GM19324 (cell line): ENCODE measurements around the gene PLEKHA6.
"Not testable (repeated sequence)": the region's sequence is repeated elsewhere in the genome, so short reads cannot be mapped to it uniquely, and the experiment has no call there.

ENCODE experiments used
- ATAC-seq: cut with Tn5 transposase; IDR thresholded peaks from one replicate; pipeline ENCODE4 v1.9.1; 2021; ENCODE audit warnings: mild to moderate bottlenecking, moderate library complexity; ENCODE audit not compliant: unreplicated experiment, low FRiP score

Gene PLEKHA6

GRCh38 chr1:204338997-204339396 is 20.7 kb downstream of the PLEKHA6 start:
- no peak for ATAC-seq

- ATAC-seq: no peak
These were observed 21.4 kb downstream of the PLEKHA6 start for GRCh38 chr1:204338360-204338759.

DNA sequence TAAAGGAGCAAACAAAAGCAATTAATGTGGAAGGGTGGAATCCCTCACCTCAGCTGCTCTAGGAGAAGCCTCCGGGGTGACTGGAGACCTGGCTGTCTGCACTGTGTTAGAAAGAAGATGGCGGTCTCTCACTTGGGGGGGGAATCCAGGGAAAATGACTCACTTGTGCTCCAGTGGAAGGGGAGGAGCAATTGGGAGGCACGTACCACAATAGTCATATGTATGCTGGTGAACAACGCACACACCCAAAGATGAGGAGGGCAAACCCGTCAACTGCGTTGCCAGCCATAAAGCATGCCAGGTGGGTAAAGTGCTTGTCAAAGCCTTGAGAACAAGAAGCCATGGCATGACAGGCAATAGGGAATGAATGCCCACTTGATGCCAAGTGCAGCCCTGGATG is 22.1 kb downstream of the PLEKHA6 start:
- no peak for ATAC-seq

DNA sequence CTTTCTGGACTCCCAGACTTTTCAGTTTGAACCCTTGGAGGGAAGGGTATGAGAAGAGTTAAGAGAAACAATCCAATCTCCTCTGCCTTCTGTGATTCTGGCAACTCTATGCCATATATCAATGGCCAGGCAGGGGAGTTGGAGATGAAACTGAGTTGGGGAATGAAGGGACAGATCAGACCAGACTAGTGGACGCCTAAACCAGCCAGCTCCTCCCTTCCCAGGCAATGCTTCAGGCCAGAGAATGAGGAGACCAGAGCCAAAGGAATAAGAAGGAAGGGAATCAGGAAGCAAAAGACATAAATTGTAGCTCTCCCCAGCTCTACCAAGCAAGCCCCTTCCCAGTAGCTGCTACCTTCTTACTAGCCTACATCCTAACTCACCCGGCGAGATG is 22.7 kb downstream of the PLEKHA6 start:
- no peak for ATAC-seq

- ATAC-seq: no peak
These were observed 23.2 kb downstream of the PLEKHA6 start for GRCh38 chr1:204336421-204337035.

- no peak for ATAC-seq
These were observed 24.2 kb downstream of the PLEKHA6 start for GRCh38 chr1:204335533-204335932.

- ATAC-seq: no peak
These were observed 24.6 kb downstream of the PLEKHA6 start for GRCh38 chr1:204335085-204335484.

- ATAC-seq: no peak
These were observed 25.3 kb downstream of the PLEKHA6 start for GRCh38 chr1:204334455-204334854.

DNA sequence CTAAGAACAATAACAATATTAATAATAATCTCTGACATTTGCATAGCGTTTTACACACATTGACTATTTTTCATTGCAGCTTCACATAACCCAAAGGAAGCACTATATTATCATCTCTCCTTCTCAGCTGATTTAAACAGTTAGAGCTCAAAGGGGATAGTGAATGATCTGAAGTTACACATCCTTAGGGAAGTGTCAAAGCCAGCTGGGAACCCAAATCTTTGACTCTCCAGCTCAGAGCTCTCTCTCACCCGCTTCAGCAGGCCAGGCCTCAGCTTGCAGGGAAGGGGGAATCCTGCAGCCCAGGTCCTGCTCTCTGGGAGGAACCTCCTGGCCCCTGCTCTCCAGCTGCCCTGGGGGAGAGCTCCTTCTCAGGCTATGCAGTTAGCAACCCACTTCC is 26.3 kb downstream of the PLEKHA6 start:
- ATAC-seq: no peak

- no peak for ATAC-seq
These were observed 27.8 kb downstream of the PLEKHA6 start for GRCh38 chr1:204331847-204332487.

DNA sequence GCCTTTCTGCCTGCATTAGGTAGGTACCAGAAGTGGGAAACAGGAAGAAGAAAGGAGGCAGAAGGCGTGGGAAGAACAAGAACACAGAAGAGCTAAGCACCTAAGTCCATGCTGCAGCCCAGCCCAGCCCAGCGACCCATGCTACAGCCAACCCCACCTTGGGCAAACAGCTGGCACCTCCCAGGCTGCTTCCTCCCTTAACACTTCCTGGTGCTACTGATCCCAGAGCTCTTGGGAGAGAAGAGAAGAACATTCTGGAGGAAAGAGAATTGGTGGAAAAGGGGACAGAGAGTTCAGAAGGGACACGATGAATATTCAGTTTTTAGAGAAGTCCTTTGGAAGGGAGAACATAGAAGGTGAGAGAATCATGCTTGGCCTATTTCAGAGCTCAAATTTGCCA is 28.5 kb downstream of the PLEKHA6 start:
- ATAC-seq: no peak

GRCh38 chr1:204327870-204328269 is 31.9 kb downstream of the PLEKHA6 start:
- ATAC-seq: not testable (repeated sequence)

- ATAC-seq: no peak
These were observed 32.4 kb downstream of the PLEKHA6 start for GRCh38 chr1:204327359-204327758.

DNA sequence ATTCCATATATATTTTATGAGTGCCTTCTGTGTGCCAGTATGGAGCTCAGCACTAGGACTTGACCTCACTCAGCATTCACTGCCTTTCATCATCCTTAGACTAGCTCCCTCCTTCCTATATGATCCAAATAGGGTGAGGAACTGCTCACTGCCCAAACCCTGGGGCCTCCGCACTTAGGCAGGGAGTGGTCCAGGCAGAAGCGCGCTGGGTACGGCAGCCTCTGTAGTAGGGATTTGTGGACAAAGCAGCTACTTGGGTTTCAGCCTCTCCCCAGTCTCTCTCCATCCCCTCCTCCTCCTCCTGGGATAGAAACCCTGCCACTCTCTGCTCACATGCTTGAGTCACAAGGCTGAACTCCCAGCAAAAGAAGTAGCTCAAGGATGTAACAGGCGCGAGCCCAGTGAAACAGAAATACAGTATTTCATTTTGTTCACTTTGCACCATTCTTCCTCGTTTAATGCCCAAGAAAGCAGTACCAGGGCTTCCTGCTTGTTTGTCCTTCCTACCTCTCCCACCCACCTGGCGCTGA is 32.9 kb downstream of the PLEKHA6 start:
- ATAC-seq: no peak

- no peak for ATAC-seq
These were observed 33.8 kb downstream of the PLEKHA6 start for GRCh38 chr1:204325944-204326343.

- ATAC-seq: no peak
These were observed 35.8 kb downstream of the PLEKHA6 start for GRCh38 chr1:204323887-204324286.

GRCh38 chr1:204322339-204322868 is 37.3 kb downstream of the PLEKHA6 start:
- no peak for ATAC-seq

- ATAC-seq: no peak
These were observed 38.1 kb downstream of the PLEKHA6 start for GRCh38 chr1:204321665-204322064.

DNA sequence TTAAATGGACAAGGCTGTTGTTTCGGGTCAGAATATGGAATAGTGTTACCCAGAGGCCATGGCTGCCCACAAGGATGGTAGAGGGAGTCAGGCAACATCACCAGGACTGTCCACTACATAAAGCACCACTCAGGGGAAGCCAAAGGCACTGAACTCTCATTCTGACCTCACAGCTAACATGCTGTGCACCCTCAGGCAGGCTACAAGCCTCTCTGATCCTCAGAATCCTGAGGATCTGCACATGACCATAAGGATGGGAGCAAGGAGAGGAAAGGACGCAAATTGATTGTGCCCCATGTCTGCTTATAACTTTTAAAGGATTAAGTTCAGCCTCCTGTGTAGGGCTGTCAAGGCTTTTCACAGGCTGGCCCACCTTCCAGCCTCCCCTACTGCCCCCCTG is 38.7 kb downstream of the PLEKHA6 start:
- no peak for ATAC-seq

- no peak for ATAC-seq
These were observed 39.3 kb downstream of the PLEKHA6 start for GRCh38 chr1:204320382-204320804.

DNA sequence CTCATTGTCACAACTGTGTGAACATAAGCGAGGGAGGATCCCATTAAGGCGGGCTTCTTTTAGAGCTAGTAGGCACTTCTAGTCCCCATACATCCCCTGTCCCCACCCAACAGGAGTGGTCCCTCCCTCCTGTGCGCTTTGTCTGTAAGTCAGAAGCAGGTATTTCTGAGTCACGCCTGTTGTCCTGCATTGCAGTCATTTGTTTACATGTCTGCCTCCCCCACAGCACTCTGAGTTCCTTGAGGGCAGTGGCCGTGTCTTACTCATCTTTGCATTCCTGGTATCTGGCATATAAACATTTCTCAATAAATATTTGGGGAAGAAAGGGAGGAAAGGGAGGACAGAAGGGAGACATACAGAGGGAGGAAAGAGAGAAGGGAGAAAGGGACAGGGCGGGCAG is 40.3 kb downstream of the PLEKHA6 start:
- ATAC-seq: no peak

DNA sequence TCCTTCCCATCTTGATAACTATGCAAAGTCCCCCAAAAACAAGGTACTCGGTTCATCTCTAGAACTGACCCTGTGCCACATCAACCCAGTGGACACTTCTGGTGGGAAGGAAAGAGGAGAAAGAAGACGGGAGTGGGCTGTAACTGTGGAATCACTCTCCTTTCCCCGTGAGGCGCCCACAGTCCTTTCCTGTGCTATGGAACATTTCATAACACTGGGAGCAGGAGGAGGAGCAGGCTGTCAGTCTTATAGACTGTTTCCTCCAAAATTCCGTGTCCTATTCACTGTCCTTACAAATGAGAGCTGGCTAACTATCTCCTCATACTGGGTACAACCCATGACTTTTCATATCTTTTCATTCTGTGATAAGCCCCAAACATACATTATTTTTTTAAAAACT is 40.7 kb downstream of the PLEKHA6 start:
- no peak for ATAC-seq
